Muscle layer of duodenum (tissue), 2 donors: Measurements from ENCODE around the gene LRRC49.

Source experiments
- H3K27ac ChIP-seq: one replicate; pipeline ENCODE4 v1.7.0; 2013; ENCODE audit warnings: mild to moderate bottlenecking, low read length
- H3K27me3 ChIP-seq: one replicate; pipeline ENCODE4 v1.7.0; 2013; ENCODE audit warnings: low read depth, mild to moderate bottlenecking, control low read depth, low read length
- H3K36me3 ChIP-seq, 2 donors: one replicate each; pipeline ENCODE4 v1.7.0; 2013; ENCODE audit warnings: low read length in 2 of 2, control low read depth in 1 of 2, mild to moderate bottlenecking in 1 of 2; ENCODE audit not compliant: insufficient read depth in 2 of 2, control insufficient read depth in 1 of 2
- H3K4me1 ChIP-seq, 2 donors: one replicate each; pipeline ENCODE4 v1.7.0; 2013; ENCODE audit warnings: low read length in 2 of 2, mild to moderate bottlenecking in 2 of 2, control low read depth in 1 of 2, moderate library complexity in 1 of 2; ENCODE audit not compliant: insufficient read depth in 2 of 2, control insufficient read depth in 1 of 2
- H3K4me3 ChIP-seq, 2 donors: one replicate each; pipeline ENCODE4 v1.7.0; 2013; ENCODE audit warnings: low read length in 2 of 2, low read depth in 1 of 2, mild to moderate bottlenecking in 1 of 2
- H3K9me3 ChIP-seq, 2 donors: one replicate each; pipeline ENCODE4 v1.7.0; 2013; ENCODE audit warnings: low read length in 2 of 2, control low read depth in 1 of 2, mild to moderate bottlenecking in 1 of 2; ENCODE audit not compliant: control insufficient read depth in 1 of 2
- donor health status: healthy.

The LRRC49 gene, protein sequence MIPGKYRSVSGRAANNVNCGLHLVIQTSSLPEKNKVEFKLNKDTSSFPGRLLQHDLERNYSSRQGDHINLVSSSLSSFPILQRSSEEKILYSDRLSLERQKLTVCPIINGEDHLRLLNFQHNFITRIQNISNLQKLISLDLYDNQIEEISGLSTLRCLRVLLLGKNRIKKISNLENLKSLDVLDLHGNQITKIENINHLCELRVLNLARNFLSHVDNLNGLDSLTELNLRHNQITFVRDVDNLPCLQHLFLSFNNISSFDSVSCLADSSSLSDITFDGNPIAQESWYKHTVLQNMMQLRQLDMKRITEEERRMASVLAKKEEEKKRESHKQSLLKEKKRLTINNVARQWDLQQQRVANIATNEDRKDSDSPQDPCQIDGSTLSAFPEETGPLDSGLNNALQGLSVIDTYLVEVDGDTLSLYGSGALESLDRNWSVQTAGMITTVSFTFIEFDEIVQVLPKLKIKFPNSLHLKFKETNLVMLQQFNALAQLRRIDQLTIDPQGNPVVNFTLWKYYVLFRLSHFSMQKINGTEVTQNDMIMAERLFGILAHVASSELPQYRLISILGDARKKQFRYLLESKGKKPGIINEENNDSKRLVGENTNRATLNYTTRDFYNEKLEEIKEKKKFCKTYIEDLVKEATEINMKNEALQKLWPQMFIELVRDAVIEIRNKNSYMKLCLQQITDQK

DNA sequence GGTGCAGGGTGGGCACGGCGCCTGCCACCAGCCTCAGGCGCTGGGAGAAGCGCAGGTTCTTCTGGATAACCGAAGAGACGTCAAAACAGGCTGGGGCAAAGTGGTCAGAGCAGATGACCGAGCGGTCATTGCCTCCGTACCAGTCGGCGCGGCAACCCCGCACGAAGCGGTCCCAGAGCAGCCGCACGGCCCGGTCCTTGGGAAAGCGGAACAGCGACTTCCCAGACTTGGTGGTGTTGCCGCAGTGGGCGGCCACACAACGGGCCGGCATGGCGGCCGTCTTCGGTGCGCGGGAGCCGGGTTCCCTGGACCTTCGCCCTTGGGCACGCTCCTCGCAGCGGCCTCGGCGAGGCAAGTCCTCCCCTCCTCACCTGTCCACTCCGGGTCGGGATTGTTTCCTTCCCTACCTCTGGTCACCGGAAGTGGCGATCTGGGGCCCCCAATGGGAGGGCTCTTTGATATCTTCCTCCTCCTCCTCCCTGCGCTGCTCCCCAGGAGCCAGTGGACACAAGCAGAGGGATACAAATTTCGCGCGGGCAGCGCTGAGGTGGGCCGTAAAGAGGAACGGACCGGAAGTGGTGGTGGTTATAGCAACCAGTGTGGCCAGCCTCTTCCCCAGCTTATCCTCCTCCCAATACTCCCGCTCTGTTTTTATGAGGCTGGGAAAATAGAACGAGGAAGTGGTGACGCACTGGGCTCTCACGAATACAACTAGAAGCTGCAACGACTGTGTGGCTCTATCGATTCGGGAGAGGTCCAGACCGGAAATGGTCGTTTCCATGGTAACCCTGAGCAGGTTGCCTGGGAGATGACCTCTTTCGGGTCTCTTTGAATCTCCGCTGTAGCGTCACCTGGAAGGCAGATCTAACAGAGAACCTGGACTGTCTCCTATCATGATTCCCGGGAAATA, at the start of gene LRRC49, which contains the start of gene THAP10:
Gene LRRC49, plus strand, starts transcription at position 825 of the 910 bp plus-strand sequence. Its CDS starts 69 bp downstream, at position 894.
Gene THAP10, minus strand, starts transcription at position 432 of the 910 bp plus-strand sequence. Its CDS starts 161 bp downstream, at position 271.
- Histone ChIP-seq H3K27me3 (no peaks in the 10 kb centered on the region), H3K27ac (peak within 1 kb of the TSS; percentile 77), H3K36me3 (no peaks in the 10 kb centered on the region), H3K4me1 (peaks cover 0 to 16% of the 10 kb centered on the region in 2 donors), H3K9me3 (no peaks in the 10 kb centered on the region), H3K4me3 (peak within 1 kb of the TSS; percentile 98 to 100)

DNA sequence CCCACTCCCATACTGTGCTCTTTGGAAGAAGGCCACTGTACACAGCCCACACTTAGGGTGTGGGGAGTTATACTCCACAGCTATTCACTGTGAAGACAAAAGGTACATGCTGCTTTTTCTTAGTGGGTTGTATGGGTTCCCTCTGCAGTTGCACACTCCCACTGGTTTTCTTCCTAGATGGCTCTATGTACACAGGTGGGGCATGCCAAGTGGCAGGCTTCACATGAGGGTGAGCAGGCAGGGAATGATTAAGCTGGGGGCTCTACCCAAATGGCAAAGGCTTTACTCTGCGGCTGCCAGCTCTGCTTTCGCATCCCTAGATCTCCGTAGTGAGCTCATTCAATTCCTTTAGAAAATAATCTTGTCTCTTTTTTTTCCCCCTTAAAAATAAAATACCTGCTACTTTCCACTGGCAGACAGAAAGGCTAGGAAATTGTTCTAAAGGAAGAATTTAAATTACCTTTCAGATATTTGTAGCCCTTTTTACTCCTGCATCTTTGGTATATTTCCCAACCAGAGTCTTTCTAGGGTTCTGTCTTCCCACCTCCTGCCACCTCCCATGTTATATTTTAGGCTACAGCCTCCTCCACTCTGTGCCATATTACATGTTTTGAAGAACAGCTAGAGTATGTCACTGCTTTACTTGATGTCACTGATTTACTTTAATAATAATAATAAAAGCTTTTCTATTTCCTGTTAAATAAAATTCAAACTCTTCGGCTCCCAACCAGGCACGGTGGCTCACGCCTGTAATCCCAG, 46.8 kb upstream of the LRRC49 start:
- Histone ChIP-seq H3K27ac (no peak overlapping the region), H3K36me3 (no peaks in the 10 kb centered on the region), H3K4me1 (no peaks in the 10 kb centered on the region)

DNA sequence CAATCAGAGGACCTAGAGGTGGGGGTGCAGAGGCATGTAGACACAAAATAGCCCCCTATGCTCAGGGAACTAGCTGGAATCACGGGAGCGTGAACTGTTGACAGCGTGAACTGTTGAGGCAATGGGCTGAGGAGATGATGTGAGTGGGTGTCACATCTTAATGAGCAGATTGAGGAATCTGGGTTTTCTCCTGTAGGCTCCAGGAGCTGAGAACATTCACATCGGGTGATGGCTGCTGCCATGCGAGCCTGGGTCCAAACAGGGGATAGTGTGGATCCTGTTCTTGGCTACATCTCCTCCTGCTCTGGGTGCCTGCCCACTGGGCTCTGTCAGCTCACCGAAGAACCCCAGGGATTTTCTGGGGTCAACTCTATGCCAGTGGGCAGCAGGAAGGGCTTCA, 40.7 kb upstream of the LRRC49 start:
- H3K27me3 ChIP-seq = no peaks in the 10 kb centered on the region
- no peak overlapping the region for H3K27ac ChIP-seq
- H3K4me3 ChIP-seq = no peak overlapping the region
- peaks cover 0 to 26% of the 10 kb centered on the region in 2 donors for H3K36me3 ChIP-seq
- H3K4me1 ChIP-seq = peaks cover 0 to 20% of the 10 kb centered on the region in 2 donors
- H3K9me3 ChIP-seq = no peaks in the 10 kb centered on the region

More for the DNA sequence above, 46.8 kb upstream of the LRRC49 start:
- Histone ChIP-seq H3K27me3 (no peaks in the 10 kb centered on the region), H3K4me3 (no peak overlapping the region), H3K9me3 (no peaks in the 10 kb centered on the region)

DNA sequence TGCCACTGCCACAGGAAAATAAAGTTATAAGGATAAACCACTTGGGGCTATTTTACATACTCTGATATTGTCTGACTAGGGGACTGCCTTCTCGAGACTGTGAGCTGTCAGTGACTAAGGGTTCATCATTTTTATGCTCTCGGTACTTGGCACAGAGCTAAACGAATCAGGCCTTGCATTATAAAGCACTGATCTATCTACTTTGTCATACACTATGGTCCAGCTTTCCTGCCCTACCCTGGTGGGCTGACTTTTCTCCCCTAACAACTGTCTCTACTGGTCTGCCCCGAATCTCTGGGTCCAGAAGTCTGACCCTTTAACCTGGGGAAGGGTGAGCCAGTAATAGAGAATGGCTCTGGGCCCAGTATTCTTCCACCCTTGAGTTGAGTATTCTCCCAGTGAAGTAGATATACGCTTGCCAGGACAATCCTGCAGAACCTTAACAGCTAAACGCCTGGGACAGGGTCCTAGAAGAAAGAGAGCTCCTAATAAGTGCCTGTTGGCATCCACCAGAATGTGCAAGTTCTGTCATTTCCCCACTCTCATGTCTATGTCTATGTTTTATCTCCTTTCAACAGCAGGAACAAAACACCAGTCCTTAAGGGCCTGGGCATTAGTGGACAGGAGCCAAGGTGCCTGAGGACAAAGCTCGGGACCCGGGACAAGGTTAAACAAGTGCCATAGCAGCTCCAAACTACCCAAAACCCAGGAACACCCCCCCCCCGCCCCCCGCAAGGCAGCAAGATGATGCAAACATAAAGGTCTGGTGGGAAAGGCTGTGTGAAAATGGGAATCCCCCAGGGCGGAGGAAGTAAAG, 39.9 kb upstream of the LRRC49 start:
- Histone ChIP-seq H3K27ac (peak overlapping the region; percentile 22), H3K9me3 (no peaks in the 10 kb centered on the region), H3K4me1 (peaks cover 0 to 27% of the 10 kb centered on the region in 2 donors), H3K27me3 (no peaks in the 10 kb centered on the region), H3K4me3 (peak overlapping the region; percentile 64 to 70), H3K36me3 (peaks cover 0 to 26% of the 10 kb centered on the region in 2 donors)

DNA sequence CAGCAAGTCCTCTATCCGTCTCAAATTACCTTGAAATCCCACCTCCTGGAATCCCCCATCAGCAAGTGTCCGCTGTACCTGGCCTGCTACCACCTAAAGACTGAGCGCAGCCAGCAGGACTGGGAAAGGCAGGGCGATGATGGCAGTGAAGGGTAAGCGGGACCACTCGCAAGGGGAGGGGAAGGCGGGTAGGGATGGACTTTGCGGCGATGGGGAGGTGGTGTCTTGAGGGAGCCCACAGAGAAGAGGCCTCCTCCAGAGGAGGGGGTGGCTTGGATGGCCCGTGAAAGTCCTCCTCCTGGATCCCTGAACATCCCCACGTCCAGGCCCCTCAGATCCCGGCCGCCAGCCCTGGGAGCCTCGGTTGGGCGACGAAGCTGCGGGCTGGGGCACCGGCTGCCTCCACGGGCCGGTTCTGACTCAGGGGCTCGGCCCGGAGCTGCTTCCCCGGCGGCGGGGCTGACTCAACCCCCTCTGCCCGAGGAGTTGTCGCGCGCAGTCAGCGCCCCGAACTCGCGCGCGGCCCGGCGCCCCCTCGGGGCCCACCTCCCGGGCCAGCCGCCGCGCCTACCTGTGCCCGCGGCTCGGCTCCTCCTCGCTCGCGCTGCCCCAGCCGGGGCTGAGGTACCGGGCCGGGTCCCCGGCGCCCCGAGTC, 39.2 kb upstream of the LRRC49 start:
- peak overlapping the region; percentile 22 for H3K27ac ChIP-seq
- H3K27me3 ChIP-seq = no peaks in the 10 kb centered on the region
- H3K36me3 ChIP-seq = peaks cover 0 to 26% of the 10 kb centered on the region in 2 donors
- no peaks in the 10 kb centered on the region for H3K9me3 ChIP-seq
- H3K4me3 ChIP-seq = peak overlapping the region; percentile 64 to 70
- peaks cover 0 to 27% of the 10 kb centered on the region in 2 donors for H3K4me1 ChIP-seq

DNA sequence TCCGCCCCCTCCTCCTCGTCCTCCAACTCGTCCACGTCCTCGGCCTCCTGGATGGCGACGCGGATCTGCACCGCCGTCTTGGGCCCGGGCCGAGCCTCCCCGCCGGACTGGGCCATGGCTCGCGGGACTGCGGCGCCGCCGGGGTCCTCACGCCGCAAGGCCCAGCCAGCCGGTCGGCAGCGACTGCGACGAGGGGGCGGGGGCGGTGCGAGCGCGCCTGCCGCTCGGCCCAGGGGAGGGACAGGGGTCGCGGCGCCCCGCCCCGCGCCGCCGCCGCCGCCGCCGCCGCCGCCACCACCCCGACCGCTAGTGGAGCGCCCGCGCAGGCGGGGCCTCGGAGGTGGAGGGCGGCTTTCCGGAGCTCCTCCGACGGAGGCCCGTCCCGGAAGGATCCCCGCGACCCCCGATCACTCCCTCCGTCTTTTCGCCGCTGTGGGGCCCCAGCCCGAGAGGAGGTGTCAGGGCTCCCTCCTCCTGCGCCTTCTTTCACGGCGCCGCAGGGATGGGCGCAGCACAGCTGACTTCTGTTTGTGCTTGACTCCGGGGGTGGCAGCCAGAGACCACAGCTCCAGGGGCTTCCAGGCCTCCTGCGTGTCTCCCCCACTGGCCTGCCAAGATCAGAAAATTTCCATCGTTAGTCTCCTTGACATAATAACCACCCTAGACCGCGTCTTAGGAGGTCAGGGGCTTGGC, 38.5 kb upstream of the LRRC49 start, which contains the start of gene LARP6:
Gene LARP6, minus strand, starts transcription at position 185 of the 693 bp plus-strand sequence. Its CDS starts 69 bp downstream, at position 116.
- peaks cover 0 to 27% of the 10 kb centered on the region in 2 donors for H3K4me1 ChIP-seq
- H3K27ac ChIP-seq = peak within 1 kb of the TSS; percentile 77
- H3K36me3 ChIP-seq = peaks cover 0 to 26% of the 10 kb centered on the region in 2 donors
- no peaks in the 10 kb centered on the region for H3K9me3 ChIP-seq
- H3K27me3 ChIP-seq = no peaks in the 10 kb centered on the region
- H3K4me3 ChIP-seq = peak within 1 kb of the TSS; percentile 64 to 70

DNA sequence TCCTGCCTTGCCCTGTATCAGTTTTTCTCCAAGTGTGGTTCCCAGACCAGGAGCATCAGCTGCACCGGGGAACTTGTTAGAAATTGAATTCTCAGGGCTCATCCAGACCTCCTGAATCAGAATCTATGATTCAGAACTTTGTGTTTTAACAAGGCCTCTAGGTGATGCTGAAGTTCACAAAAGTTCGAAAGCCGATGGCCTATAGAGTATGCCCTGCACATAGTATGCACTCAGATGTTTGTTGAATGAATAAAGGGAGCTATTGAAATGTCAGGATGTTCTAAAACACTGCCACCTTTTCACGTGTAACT, 38.0 kb upstream of the LRRC49 start:
- H3K9me3 ChIP-seq = no peaks in the 10 kb centered on the region
- peak overlapping the region; percentile 77 for H3K27ac ChIP-seq
- H3K4me1 ChIP-seq = peaks cover 0 to 27% of the 10 kb centered on the region in 2 donors
- H3K27me3 ChIP-seq = no peaks in the 10 kb centered on the region
- peak overlapping the region; percentile 30 to 70 for H3K4me3 ChIP-seq
- H3K36me3 ChIP-seq = peaks cover 0 to 26% of the 10 kb centered on the region in 2 donors

DNA sequence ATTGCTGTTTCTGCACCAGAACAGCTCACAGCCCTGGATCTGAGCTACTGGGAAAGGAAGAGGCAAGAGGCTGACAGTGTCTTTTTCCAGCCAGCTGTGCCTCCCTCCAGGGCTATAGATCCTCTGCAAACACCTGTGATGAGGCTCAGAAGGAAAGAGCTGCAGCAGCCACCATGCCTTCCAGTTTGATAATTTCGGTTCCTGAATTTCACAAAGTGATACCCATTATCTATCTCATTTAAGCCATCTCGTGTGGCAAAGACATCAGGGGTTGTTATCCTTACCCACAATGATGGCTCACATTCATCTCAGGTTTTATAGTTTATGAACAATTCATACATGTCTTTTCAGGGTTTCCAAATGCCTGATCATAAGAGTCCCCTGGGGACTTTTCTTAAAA, 36.9 kb upstream of the LRRC49 start:
- Histone ChIP-seq H3K27me3 (no peaks in the 10 kb centered on the region), H3K9me3 (no peaks in the 10 kb centered on the region), H3K36me3 (peaks cover 0 to 26% of the 10 kb centered on the region in 2 donors), H3K4me3 (no peak overlapping the region), H3K27ac (no peak overlapping the region), H3K4me1 (peaks cover 0 to 27% of the 10 kb centered on the region in 2 donors)

DNA sequence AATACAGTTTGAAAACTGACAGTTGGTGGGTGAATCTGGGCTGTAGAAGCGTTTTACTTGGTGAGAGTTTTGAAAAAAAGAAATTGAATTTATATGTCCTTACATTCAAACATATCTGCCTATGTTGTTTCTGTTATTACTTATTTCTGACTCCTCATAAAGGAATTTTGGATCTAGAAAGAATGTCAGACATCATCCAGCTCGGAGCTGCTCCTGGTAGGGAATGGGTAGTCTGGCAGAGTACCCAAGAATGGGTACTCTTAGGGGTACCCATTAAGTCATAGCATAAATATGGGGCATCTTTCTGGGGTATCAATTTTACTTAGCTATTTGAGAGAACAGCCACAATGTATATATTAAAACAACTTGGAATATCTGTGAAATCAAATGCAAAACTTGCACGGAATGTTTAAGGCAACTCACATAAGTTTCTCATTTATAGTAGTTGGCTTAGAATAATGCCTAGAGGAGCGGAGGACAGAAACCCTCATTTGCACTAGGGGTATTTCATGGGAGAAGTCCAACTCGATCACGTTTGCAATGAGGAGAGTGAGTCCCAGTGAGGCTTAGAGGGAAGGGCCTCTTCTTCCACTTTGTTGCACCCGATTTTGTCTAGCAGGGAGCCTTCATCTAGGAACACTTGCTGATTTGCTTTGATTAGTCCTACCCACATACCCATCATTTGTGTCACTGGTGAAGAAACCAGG, 36.3 kb upstream of the LRRC49 start:
- Histone ChIP-seq H3K4me3 (no peak overlapping the region), H3K27ac (peak overlapping the region; percentile 76), H3K27me3 (no peaks in the 10 kb centered on the region), H3K36me3 (peaks cover 0 to 26% of the 10 kb centered on the region in 2 donors), H3K9me3 (no peaks in the 10 kb centered on the region), H3K4me1 (peaks cover 0 to 27% of the 10 kb centered on the region in 2 donors)
